Panc1 (cell line): ENCODE measurements around the gene PTPN23. TPM values are rescaled to one million over a fixed set of nuclear protein-coding genes. Genes with fewer than 3 reads are reported as not detected.

Source experiments
- ATAC-seq: fragments of 200-7000 bp; cut with Tn5 transposase; 2 replicates; pipeline ENCODE4 v1.9.1; 2020; ENCODE audit warnings: mild to moderate bottlenecking, moderate library complexity
- BruUV-seq: library from RNA; stranded (reverse); fragments of 400-500 nt; replicated peaks from 2 replicates; lab custom pipeline; 2021; lab: Mats Ljungman, UMichigan
- CTCF ChIA-PET: fragments of 300-600 bp; sonication (Branson Sonifier 250); formaldehyde crosslinking; loops from one replicate; lab custom pipeline; 2022; ENCODE audit warnings: antibody characterized with exemption; lab: Charles Lee
- POLR2A ChIA-PET: fragments of 300-600 bp; sonication (Branson Sonifier 250); formaldehyde crosslinking; loops from one replicate; lab custom pipeline; 2022; ENCODE audit warnings: antibody characterized with exemption; lab: Charles Lee
- DNase-seq: peaks from one replicate; pipeline ENCODE4 v3.0.0-alpha.2; 2010; ENCODE audit warnings: low read depth, low spot score
- H3K27ac ChIP-seq: 2 replicates; pipeline ENCODE4 v1.5.1; 2011; ENCODE audit warnings: mild to moderate bottlenecking, low read length, inconsistent platforms
- H3K27me3 ChIP-seq: fragments of 200-500 bp; sonication (Bioruptor generic); 2 replicates; pipeline ENCODE4 v1.6.0; 2014; ENCODE audit warnings: low read length, inconsistent platforms; ENCODE audit not compliant: control insufficient read depth, insufficient read depth
- H3K36me3 ChIP-seq: fragments of 200-500 bp; sonication (Bioruptor generic); 2 replicates; pipeline ENCODE4 v1.5.1; 2014; ENCODE audit warnings: inconsistent platforms, mild to moderate bottlenecking, low read length, moderate library complexity; ENCODE audit not compliant: control insufficient read depth, insufficient read depth
- H3K4me1 ChIP-seq: 2 replicates; pipeline ENCODE4 v1.5.1; 2011; ENCODE audit warnings: inconsistent platforms, mild to moderate bottlenecking, low read length, moderate library complexity; ENCODE audit not compliant: control insufficient read depth, insufficient read depth
- H3K4me3 ChIP-seq, 2 experiments: 2 replicates each; pipeline ENCODE4 v1.5.1; 2011 to 2012; ENCODE audit warnings: low read depth in 2 of 2, low read length in 2 of 2, mild to moderate bottlenecking in 2 of 2, inconsistent platforms in 1 of 2, moderate library complexity in 1 of 2
- H3K9me3 ChIP-seq: fragments of 200-500 bp; sonication (Bioruptor generic); 2 replicates; pipeline ENCODE4 v1.5.1; 2014; ENCODE audit warnings: low read depth, mild to moderate bottlenecking, inconsistent platforms, low read length, moderate library complexity; ENCODE audit not compliant: control insufficient read depth, insufficient read depth
- CTCF ChIP-seq: fragments of 450-650 bp; IDR thresholded peaks from 2 replicates; pipeline ENCODE4 v1.5.1; 2017; ENCODE audit warnings: mild to moderate bottlenecking
- POLR2AphosphoS5 ChIP-seq: IDR thresholded peaks from 2 replicates; pipeline ENCODE4 v1.6.1; 2012; ENCODE audit warnings: mild to moderate bottlenecking, low read depth, low read length, moderate library complexity
- REST ChIP-seq, 2 experiments: IDR thresholded peaks; 2 replicates each; pipeline ENCODE4 v1.6.1; 2011 to 2012; ENCODE audit warnings: low read depth in 2 of 2, control low read depth in 1 of 2, low read length in 1 of 2, mild to moderate bottlenecking in 1 of 2, moderate library complexity in 1 of 2; ENCODE audit not compliant: insufficient read depth in 1 of 2
- SIN3A ChIP-seq: IDR thresholded peaks from 2 replicates; pipeline ENCODE4 v1.6.1; 2012; ENCODE audit warnings: low read depth, mild to moderate bottlenecking, low read length, moderate library complexity, borderline replicate concordance; ENCODE audit not compliant: insufficient read depth
- TCF7L2 ChIP-seq: IDR thresholded peaks from 2 replicates; pipeline ENCODE4 v1.6.1; 2011; ENCODE audit warnings: mild to moderate bottlenecking, low read depth, low read length, inconsistent platforms
- in situ Hi-C: cut with HindIII; loops from 2 replicates; pipeline ENCODE4 v1.10.0; 2016; ENCODE audit warnings: low sequenced_read_pairs, low pct_unique_long_range_greater_than_20kb
- intact Hi-C: fragments of 100-400 bp; cut with micrococcal nuclease; formaldehyde crosslinking; loops from one replicate; pipeline ENCODE4 v1.10.0; 2022; ENCODE audit not compliant: unreplicated experiment
- total RNA-seq: library from RNA; stranded (reverse); gene quantifications from one replicate; pipeline ENCODE4 v1.2.1, GENCODE V29; 2021; ENCODE audit not compliant: unreplicated experiment

The PTPN23 gene
- total RNA-seq, 1 experiment from 2014 or later = 35.7 TPM

- in situ Hi-C loops (no loop called here), intact Hi-C loops (loop anchor here (10.0 kb wide), 1 partner anchor 49 kb away; the partner anchor contains the start of gene SCAP)
- CTCF ChIA-PET = no interaction called here
Observed at GRCh38 chr3:47425959-47426358, 45.1 kb downstream of the PTPN23 start.

GRCh38 chr3:47427866-47428265 lies 47.0 kb downstream of the PTPN23 start:
- DNase-seq = no peak
- ChIA-PET POLR2A (interaction anchor here (0.7 kb wide), 1 partner anchor 582 kb away, joined by 4 read pairs; no protein-coding TSS in a partner anchor), CTCF (no interaction called here)
- no peak for ATAC-seq
- no TSS peak for BruUV-seq
- H3K27ac ChIP-seq = no peak overlapping the region
- in situ Hi-C loops = no loop called here
- no peaks in the 10 kb centered on the region for H3K9me3 ChIP-seq
- no peaks in the 10 kb centered on the region for H3K27me3 ChIP-seq
- no peaks in the 10 kb centered on the region for H3K4me1 ChIP-seq
- intact Hi-C loops = loop anchor here (10.0 kb wide), 1 partner anchor 47 kb away; the partner anchor contains the start of gene SCAP
- H3K4me3 ChIP-seq = no peak overlapping the region
- no peaks in the 10 kb centered on the region; the same call in 1 of the 2 replicates for H3K36me3 ChIP-seq
- TF ChIP-seq TCF7L2 (no peak), POLR2AphosphoS5 (no peak), CTCF (no peak), SIN3A (no peak), REST (IDR thresholded peaks at IDR 0.05; ENCODE audit: insufficient read depth in 1 of 2, low read depth in 2 of 2, low read length in 1 of 2) (no peak)

More at GRCh38 chr3:47425959-47426358, 45.1 kb downstream of the PTPN23 start:
- Histone ChIP-seq H3K9me3 (no peaks in the 10 kb centered on the region), H3K36me3 (no peaks in the 10 kb centered on the region; the same call in 1 of the 2 replicates), H3K27ac (no peak overlapping the region), H3K4me1 (no peaks in the 10 kb centered on the region), H3K4me3 (no peak overlapping the region), H3K27me3 (no peaks in the 10 kb centered on the region)
- ATAC-seq (no peak), DNase-seq (no peak)
- POLR2A ChIA-PET = no interaction called here
- BruUV-seq = no TSS peak
- no peak for TF ChIP-seq POLR2AphosphoS5
- no peak for TF ChIP-seq REST (IDR thresholded peaks at IDR 0.05; ENCODE audit: insufficient read depth in 1 of 2, low read depth in 2 of 2, low read length in 1 of 2)
- no peak for TF ChIP-seq SIN3A
- TF ChIP-seq CTCF = no peak
- TF ChIP-seq TCF7L2 = no peak
